GM12878 (cell line): Measurements from ENCODE around the gene RECQL5.

Source experiments
- FOXM1 ChIP-seq: IDR thresholded peaks from 2 replicates; pipeline ENCODE4 v1.6.1; 2012; ENCODE audit warnings: low read depth, mild to moderate bottlenecking, inconsistent platforms, low read length, moderate library complexity
- SUPT20H ChIP-seq: IDR thresholded peaks from 2 replicates; pipeline ENCODE4 v1.6.1; 2011; ENCODE audit warnings: low read depth, mild to moderate bottlenecking, low read length, moderate library complexity, borderline replicate concordance; ENCODE audit not compliant: control insufficient read depth
- TAF1 ChIP-seq: IDR thresholded peaks from 2 replicates; pipeline ENCODE4 v1.6.1; 2011; ENCODE audit warnings: mild to moderate bottlenecking, low read depth, low read length, borderline replicate concordance
- TCF3 ChIP-seq: IDR thresholded peaks from 2 replicates; pipeline ENCODE4 v1.6.1; 2012; ENCODE audit warnings: low read depth, mild to moderate bottlenecking, low read length, borderline replicate concordance; ENCODE audit not compliant: insufficient read depth

- no peak for TF ChIP-seq FOXM1
- no peak for TF ChIP-seq SUPT20H
- no peak for TF ChIP-seq TCF3
- TF ChIP-seq TAF1, result no peak
Measured at GRCh38 chr17:75619506-75620431, 47.2 kb downstream of the RECQL5 start.
